ENCODE data around the gene PHACTR1. TPM values are rescaled to one million over a fixed set of nuclear protein-coding genes. Genes with fewer than 3 reads are reported as not detected.

PHACTR1 gene
- total and polyA plus RNA-seq, 2 experiments from 2014 or later = 11.2 to 33.9 TPM

GRCh38 chr6:12802440-12802839 lies 85.9 kb downstream of the PHACTR1 start:
- H3K4me1 ChIP-seq (ENCODE audit: low read depth) = no peaks in the 10 kb centered on the region
- no peaks in the 10 kb centered on the region for H3K36me3 ChIP-seq
- no peak for TF ChIP-seq CTCF (IDR thresholded peaks at IDR 0.05; ENCODE audit: low read depth, low read length)
- no peak overlapping the region for H3K27ac ChIP-seq
- DNase-seq (ENCODE audit: low read depth in 1 of 2, low spot score in 1 of 2) = no peak
- peaks cover 12% of the 10 kb centered on the region for H3K27me3 ChIP-seq
- H3K4me3 ChIP-seq = no peak overlapping the region
- no peaks in the 10 kb centered on the region for H3K9me3 ChIP-seq (ENCODE audit: low read depth)

GRCh38 chr6:12803486-12803885 lies 86.9 kb downstream of the PHACTR1 start:
- Histone ChIP-seq H3K4me1 (ENCODE audit: low read depth) (no peaks in the 10 kb centered on the region), H3K27ac (no peak overlapping the region), H3K36me3 (no peaks in the 10 kb centered on the region), H3K4me3 (no peak overlapping the region), H3K27me3 (peaks cover 12% of the 10 kb centered on the region), H3K9me3 (ENCODE audit: low read depth) (no peaks in the 10 kb centered on the region)
- peak in 1 of 2 donors; percentile 49 for DNase-seq (ENCODE audit: low read depth in 1 of 2, low spot score in 1 of 2)
- no peak for TF ChIP-seq CTCF (IDR thresholded peaks at IDR 0.05; ENCODE audit: low read depth, low read length)

GRCh38 chr6:12804952-12805645 lies 88.5 kb downstream of the PHACTR1 start:
- Histone ChIP-seq H3K27me3 (peaks cover 4% of the 10 kb centered on the region), H3K9me3 (ENCODE audit: low read depth) (no peaks in the 10 kb centered on the region), H3K27ac (no peak overlapping the region), H3K4me3 (no peak overlapping the region), H3K4me1 (ENCODE audit: low read depth) (no peaks in the 10 kb centered on the region), H3K36me3 (no peaks in the 10 kb centered on the region)
- peak in 1 of 2 donors; percentile 82 for DNase-seq (ENCODE audit: low read depth in 1 of 2, low spot score in 1 of 2)
- no peak for TF ChIP-seq CTCF (IDR thresholded peaks at IDR 0.05; ENCODE audit: low read depth, low read length)

- no peaks in the 10 kb centered on the region for H3K4me1 ChIP-seq (ENCODE audit: low read depth)
- H3K27ac ChIP-seq = no peak overlapping the region
- no peak for DNase-seq (ENCODE audit: low read depth in 1 of 2, low spot score in 1 of 2)
- TF ChIP-seq CTCF (IDR thresholded peaks at IDR 0.05; ENCODE audit: low read depth, low read length) = no peak
- peaks cover 4% of the 10 kb centered on the region for H3K27me3 ChIP-seq
- H3K36me3 ChIP-seq = no peaks in the 10 kb centered on the region
- H3K9me3 ChIP-seq (ENCODE audit: low read depth) = no peaks in the 10 kb centered on the region
- H3K4me3 ChIP-seq = no peak overlapping the region
Observed at GRCh38 chr6:12806136-12806535, 89.6 kb downstream of the PHACTR1 start.

GRCh38 chr6:12806796-12807195 lies 90.2 kb downstream of the PHACTR1 start:
- peak in 1 of 2 donors; percentile 62 for DNase-seq (ENCODE audit: low read depth in 1 of 2, low spot score in 1 of 2)
- Histone ChIP-seq H3K4me1 (ENCODE audit: low read depth) (no peaks in the 10 kb centered on the region), H3K9me3 (ENCODE audit: low read depth) (no peaks in the 10 kb centered on the region), H3K36me3 (no peaks in the 10 kb centered on the region), H3K27ac (no peak overlapping the region), H3K4me3 (no peak overlapping the region), H3K27me3 (peaks cover 4% of the 10 kb centered on the region)
- no peak for TF ChIP-seq CTCF (IDR thresholded peaks at IDR 0.05; ENCODE audit: low read depth, low read length)
